AG04450 (cell line): ENCODE data around the gene EIF1. TPM values are rescaled to one million over a fixed set of nuclear protein-coding genes. Genes with fewer than 3 reads are reported as not detected.

ENCODE experiments used
- CTCF ChIA-PET: fragments of 300-600, 350-600 bp; formaldehyde crosslinking; extraction: SDS; loops from one replicate; lab custom pipeline; 2022; ENCODE audit warnings: antibody characterized with exemption, inconsistent platforms; lab: Charles Lee
- POLR2A ChIA-PET: fragments of 350-600 bp; formaldehyde crosslinking; extraction: SDS; loops from one replicate; lab custom pipeline; 2021; ENCODE audit warnings: antibody characterized with exemption, inconsistent platforms; lab: Yijun Ruan, JAX
- DNase-seq: peaks from one replicate; pipeline ENCODE4 v3.0.0-alpha.2; 2011; ENCODE audit warnings: low read depth, low spot score
- H3K27ac ChIP-seq: one replicate; pipeline ENCODE4 v1.5.1; 2012; ENCODE audit warnings: low read depth, low read length, control low read depth
- H3K27me3 ChIP-seq: one replicate; pipeline ENCODE4 v1.6.0; 2012; ENCODE audit warnings: low read length; ENCODE audit not compliant: control insufficient read depth, insufficient read depth
- H3K4me3 ChIP-seq: 2 replicates; pipeline ENCODE4 v1.5.1; 2011; ENCODE audit warnings: mild to moderate bottlenecking, low read depth, low read length, control low read depth
- H3K9me3 ChIP-seq: 2 replicates; pipeline ENCODE4 v1.5.1; 2012; ENCODE audit warnings: low read length; ENCODE audit not compliant: control insufficient read depth, insufficient read depth
- CTCF ChIP-seq: IDR thresholded peaks from 2 replicates; pipeline ENCODE4 v1.5.1; 2011; ENCODE audit warnings: low read depth, low read length, control low read depth, inconsistent platforms
- polyA plus RNA-seq: library from polyadenylated mRNA; depleted of rRNA; stranded (reverse); fragments of >200 nt; gene quantifications from 2 replicates; pipeline ENCODE4 v1.2.3, GENCODE V29; 2011

EIF1 gene
- polyA plus RNA-seq, 1 experiment: 549 TPM

GRCh38 chr17:41678907-41679739 lies 9.6 kb upstream of the EIF1 start:
- Histone ChIP-seq H3K9me3 (no peaks in the 10 kb centered on the region), H3K27ac (no peak overlapping the region), H3K4me3 (no peak overlapping the region), H3K27me3 (peaks cover 11% of the 10 kb centered on the region)
- CTCF ChIA-PET: interaction anchor here (0.9 to 3.9 kb wide), 7 partner anchors 9 to 130 kb away, joined by 3 to 23 read pairs (median 7); no protein-coding TSS in a partner anchor
- no peak for DNase-seq
- POLR2A ChIA-PET: interaction anchor here (4.1 kb wide), 1 partner anchor 10 kb away, joined by 64 read pairs; the partner anchor contains the start of gene EIF1
- no peak for TF ChIP-seq CTCF

GRCh38 chr17:41679740-41680425 lies 8.8 kb upstream of the EIF1 start:
- Histone ChIP-seq H3K9me3 (no peaks in the 10 kb centered on the region), H3K27me3 (peaks cover 11% of the 10 kb centered on the region), H3K27ac (no peak overlapping the region), H3K4me3 (no peak overlapping the region)
- ChIA-PET CTCF (interaction anchor here (1.1 to 3.9 kb wide), 5 partner anchors 8 to 131 kb away, joined by 3 to 23 read pairs (median 19); no protein-coding TSS in a partner anchor), POLR2A (interaction anchor here (0.6 to 4.1 kb wide), 2 partner anchors 9 to 568 kb away, joined by 3 to 64 read pairs; partner anchors contain the start of gene EIF1)
- no peak for DNase-seq
- TF ChIP-seq CTCF: no peak

GRCh38 chr17:41680426-41681040 lies 8.2 kb upstream of the EIF1 start:
- ChIA-PET CTCF (interaction anchor here (1.1 to 3.9 kb wide), 5 partner anchors 13 to 131 kb away, joined by 3 to 23 read pairs (median 19); no protein-coding TSS in a partner anchor), POLR2A (interaction anchor here (0.6 to 4.1 kb wide), 2 partner anchors 8 to 568 kb away, joined by 3 to 64 read pairs; partner anchors contain the start of gene EIF1)

GRCh38 chr17:41681776-41682175 lies 6.9 kb upstream of the EIF1 start:
- Histone ChIP-seq H3K27ac (no peak overlapping the region), H3K4me3 (no peak overlapping the region), H3K27me3 (peaks cover 6% of the 10 kb centered on the region), H3K9me3 (no peaks in the 10 kb centered on the region)
- CTCF ChIA-PET: interaction anchor here (1.5 kb wide), 1 partner anchor 16 kb away, joined by 4 read pairs; no protein-coding TSS in a partner anchor
- no peak for TF ChIP-seq CTCF
- POLR2A ChIA-PET: interaction anchor here (0.5 kb wide), 1 partner anchor 1000 kb away, joined by 3 read pairs; no protein-coding TSS in a partner anchor
- DNase-seq: no peak

More at GRCh38 chr17:41680426-41681040, 8.2 kb upstream of the EIF1 start:
- peaks cover 9% of the 10 kb centered on the region for H3K27me3 ChIP-seq
- no peak for DNase-seq
- no peak for TF ChIP-seq CTCF
- H3K27ac ChIP-seq: no peak overlapping the region
- no peak overlapping the region for H3K4me3 ChIP-seq
- H3K9me3 ChIP-seq: no peaks in the 10 kb centered on the region
